ENCODE results near the gene CHST15.

The CHST15 gene

DNA sequence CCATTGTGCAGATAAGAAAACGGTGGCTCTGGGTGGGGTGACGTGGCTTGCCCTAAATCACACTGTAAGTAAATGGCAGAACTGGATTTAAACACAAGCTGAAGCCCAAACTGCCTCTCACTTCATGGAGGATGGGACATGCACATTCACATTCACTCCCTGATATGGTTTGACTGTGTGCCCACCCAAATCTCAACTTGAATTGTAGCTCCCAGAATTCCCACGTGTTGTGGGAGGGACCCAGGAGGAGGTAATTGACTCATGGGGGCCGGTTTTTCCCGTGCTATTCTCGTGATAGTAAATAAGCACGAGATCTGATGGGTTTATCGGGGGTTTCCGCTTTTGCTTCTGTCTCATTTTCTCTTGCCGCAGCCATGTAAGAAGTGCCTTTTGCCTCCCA lies 32.4 kb downstream of the CHST15 start:
- DNase-seq, result no peak

DNA sequence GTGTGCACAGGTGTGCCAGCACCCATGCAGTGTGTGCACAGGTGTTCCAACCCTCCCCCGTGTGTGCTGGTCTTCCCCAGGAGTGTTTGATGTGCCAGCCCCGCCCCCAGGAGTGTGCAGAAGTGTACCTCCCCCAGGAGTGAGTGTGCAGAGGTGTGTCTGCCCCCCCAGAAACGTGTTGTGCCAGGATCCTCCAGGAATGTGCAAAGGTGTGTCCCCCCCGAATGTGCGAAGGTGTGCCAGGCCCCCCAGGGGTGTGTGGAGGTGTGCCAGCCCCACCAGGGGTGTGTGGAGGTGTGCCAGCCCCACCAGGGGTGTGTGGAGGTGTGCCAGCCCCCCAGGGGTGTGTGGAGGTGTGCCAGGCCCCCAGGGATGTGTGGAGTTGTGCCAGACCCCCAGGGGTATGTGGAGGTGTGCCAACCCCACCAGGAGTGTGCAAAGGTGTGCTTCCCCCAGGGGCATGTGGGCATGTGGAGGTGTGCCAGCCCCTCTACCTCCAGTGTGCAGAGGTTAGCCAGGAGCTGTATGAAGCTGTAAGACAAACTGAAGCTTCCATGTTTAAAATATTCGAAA lies 33.2 kb downstream of the CHST15 start:
- no peak for DNase-seq

DNA sequence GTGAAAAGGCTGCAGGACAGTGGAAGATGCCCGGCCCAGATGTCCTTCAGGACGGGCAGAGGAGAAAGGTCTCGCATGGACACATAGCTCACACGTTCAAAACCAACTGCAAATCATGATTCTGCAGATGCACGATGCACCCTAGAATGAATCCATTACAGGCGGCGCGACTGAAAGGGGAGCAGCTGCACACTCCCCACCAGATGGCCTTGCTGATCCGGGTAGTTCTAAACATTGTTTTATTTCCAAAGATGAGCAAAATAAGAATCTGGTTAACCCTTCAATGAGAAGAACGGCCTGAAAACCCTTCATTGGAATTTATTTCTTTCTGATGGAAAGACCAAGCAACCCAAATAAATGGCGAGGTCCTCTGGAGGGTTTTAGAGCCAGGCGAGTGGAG lies 33.8 kb downstream of the CHST15 start:
- DNase-seq, result no peak

DNA sequence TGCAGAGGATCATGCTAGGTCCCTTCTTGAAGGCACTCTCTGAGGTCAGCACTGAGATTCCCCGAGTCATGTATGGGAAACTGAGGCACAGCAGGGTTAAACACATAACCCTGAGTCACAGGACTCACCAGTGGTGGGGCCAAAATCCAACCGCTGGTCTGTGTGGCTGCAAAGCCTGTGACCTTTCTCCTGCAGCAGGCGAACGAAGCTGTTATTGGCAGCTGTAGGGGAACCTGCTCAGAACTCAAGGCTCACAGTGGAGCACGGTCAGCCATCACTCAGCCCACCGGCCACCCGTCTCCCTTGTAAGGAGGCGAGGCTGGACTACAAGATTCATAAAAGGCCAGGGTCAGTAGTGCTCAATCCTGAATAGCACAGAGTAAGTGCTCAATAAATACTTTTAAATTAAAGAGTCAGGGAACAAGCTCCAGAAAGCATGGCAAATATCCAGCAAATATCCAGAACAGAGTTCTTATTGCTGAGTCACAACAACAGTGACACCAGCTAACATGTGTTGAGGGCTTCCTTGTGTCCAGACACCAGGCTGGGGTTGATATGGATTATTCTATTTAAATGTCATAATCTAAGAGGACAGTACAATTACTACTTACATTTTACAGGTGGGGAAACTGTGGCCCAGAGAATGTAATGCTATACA lies 34.9 kb downstream of the CHST15 start:
- DNase-seq, result no peak

DNA sequence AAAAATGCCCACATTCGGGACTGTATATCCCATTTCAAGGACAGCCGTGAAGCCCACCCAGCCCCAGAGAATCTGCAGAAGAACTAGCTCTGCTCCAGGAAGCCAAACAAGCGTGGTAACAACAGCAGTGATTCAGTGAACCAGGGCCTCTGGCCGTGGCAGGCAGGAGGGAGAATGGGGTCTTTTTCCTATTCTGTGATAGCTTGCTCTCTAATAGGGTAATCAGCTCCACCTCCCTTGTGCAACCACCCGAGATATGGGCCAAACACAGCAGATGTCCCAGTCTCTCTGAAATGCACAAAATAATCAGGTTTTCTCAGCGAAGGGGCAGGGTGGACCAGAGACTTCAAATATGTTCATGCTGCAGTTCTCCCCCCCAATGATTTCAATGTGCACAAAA lies 35.8 kb downstream of the CHST15 start:
- DNase-seq, result no peak

DNA sequence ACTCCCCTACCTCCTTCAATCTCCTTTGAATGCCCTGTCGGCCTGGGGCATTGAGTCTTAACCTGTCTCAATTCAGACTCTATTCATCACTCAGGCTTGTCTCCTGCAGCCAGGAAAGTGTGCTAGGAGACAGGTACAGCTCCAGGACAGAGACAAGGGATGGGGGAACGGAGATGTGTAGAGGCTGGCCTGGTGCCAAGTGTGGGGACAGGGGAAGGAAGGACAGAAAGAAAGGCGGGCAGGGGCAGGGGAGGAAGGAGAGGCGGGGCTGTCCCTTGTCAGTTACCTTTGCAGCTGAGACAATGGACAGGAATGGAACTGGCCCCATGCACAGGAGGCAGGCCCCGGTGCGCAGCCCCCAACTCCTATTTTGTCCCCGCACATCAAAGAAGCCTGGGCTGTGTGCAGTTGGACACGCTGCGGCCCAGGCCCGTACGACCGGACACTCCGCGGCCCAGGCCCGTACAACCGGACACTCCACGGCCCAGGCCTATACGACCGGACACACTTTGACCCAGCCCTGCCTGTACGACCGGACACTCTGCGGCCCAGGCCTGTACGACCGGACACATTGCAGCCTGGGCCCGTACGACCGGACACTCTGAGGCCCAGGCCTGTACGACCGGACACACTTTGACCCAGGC lies 36.9 kb downstream of the CHST15 start:
- DNase-seq, result no peak

DNA sequence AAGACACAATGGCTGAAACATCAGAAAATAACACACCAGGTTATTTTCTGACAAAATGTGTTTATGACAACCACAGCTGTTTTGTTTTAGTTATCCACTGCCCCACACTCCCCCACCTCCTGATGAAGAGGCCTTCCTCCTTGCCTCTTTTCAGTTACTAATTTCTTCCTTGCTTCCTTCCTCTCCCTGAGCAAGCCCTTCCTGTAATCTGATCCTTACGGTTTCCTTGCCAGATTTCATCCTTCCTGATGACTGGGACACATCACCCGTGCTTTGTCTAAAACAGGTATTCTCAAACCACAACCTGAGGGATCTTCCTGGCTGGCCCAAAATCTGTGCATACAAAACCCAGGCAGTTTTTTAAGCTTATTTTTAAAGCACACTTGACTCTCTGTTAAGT lies 39.4 kb downstream of the CHST15 start:
- no peak for DNase-seq

DNA sequence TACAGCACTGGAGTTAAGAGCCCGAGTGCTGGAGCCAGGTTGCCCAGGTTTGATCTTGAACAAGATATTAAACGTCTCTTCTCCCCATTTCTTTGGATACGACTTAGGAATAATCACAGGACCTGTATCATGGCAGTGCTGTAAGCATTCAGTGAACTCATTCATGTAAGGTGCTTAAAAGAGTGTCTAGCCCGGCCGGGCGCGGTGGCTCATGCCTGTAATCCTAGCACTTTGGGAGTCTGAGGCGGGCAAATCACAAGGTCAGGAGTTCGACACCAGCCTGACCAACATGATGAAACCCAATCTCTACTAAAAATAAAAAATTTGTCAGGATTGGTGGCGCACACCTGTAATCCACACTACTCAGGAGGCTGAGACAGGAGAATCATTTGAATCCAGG lies 40.8 kb downstream of the CHST15 start:
- DNase-seq, result no peak

DNA sequence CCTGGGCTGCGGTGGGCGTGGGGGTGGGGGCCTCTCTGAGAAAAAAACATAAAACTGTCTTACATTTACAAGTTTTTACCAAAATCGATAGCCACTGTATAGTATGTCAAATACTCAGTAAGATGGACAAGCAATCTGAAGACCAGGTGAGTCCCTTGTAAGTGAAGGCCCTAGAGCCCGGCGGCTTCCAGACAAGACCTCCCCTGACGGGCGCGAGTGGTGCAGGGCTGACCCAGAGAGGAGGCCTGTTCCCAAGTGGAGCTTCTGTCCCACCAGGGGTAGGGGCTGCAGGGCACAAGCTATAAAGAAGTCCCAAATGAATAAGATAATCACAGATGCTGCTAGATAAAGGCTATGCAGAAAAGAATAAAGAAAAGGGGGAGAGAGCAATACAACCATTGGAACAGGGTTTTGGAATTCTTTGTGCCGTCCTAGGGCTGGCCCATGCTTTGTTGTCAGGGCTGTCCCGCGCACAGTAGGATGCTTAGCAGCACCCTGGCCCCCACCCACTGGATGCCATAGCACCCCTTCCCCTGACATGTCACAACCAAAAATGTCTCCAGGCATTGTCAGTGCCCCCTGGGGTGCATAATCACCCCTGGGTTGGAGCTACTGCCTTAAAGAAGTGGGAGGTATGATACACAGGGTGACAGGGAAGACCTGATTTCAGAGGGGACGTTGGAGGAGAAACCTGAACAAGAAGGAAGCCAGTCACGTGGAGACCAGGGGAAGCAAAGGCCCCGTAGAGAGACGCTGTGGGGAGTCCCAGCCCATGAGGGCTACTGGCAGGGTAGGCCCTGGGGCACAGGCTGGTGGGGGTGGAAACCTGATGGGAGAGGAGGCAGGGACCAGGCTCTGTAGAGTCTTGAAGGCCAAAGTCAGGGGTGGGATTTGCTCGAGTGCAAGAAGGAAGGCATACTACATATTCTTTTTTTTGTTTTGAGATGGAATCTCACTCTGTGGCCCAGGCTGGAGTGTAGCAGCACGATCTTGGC lies 43.1 kb downstream of the CHST15 start:
- DNase-seq, result no peak

DNA sequence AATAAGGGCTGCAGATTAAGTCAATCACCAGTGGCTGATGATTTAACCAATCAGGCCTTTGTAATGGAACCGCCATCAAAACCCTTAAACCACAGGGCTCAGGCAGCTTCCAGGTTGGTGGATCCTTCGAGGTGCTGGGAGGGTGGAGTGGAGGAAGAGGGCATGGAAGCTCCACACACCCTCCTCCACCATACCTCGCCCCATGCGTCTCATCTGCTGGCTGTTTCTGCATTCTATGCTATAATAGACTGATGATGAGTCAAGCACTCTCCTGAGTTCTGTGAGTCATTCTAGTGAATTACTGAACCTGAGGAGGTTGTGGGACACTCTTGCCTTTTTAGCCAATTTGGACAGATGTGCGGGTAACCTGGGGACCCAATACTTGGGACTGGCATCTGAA lies 43.9 kb downstream of the CHST15 start:
- no peak for DNase-seq

DNA sequence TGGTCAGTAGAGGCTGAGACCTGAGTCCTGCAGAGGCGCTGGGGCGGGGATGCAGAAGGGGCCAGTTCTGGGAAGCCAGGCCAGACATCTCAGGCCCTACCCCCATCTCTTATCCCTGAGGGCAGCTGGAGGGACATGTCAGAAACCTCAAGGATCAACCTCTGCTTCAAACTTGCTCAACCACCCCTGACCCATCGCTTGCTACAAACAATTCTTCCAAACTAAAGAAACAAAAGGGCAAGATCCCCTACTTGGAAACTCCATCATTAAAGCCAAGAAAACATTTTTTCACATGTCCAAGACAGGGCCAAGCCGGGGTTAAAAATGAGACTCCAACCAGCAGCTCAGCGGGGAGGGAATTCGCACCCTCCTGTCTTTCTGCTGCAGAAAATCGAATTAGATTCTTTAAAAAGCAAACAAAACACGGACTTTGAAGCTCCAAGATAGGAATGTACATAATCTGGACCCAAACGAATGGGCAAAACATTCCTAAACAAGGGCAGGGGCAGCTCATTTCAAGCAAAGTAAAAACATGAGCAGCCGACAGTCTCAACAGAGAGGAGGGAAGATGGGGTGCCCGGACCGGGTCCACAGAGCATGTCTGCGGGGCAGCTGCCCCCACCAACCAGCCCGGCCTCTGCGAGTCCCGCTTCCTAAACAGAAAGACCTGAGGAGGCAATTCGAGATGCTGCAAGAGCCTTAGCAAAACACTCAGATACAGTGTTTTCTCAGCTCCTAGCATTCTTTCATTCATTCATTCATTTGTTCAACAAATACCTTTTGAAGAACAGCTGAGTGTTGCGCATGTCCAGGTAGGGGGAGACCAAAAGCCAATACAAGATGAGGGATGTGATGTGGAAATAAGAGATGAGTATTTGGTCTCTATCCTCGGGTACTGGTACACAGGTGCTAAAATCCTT lies 44.8 kb downstream of the CHST15 start:
- no peak for DNase-seq

DNA sequence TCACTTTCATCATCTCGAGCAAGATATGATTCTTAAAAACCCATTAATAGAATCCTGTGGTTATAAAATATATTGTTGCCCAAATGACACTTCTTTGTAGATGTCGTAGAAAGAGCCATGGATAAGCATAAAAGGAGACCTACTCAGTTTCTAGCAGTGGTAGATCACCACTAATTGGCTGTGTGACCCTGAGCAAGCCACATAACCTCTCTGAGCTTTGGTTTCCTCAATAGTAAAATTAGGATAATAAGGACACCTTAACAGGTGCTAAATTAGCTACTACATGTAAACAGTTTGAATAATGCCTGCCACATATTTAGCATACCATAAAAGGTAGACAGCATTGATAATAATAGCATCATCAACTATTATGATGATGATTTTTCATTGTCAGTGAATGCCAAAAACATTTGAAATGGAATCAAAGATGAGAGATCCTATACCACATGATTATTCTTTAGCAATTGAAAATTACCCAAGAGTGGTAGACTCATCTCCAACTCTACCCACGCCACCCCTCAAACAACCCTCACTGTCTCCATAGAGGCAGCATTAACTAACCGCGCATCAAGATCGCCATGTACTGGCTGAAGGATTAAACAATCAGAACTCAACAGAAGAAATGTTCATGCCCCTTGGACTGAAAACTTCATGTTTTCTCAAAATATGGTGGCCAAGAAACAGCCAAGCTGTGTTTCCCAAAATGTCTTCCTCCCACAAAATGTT lies 45.8 kb downstream of the CHST15 start:
- DNase-seq, result peak; percentile 23

DNA sequence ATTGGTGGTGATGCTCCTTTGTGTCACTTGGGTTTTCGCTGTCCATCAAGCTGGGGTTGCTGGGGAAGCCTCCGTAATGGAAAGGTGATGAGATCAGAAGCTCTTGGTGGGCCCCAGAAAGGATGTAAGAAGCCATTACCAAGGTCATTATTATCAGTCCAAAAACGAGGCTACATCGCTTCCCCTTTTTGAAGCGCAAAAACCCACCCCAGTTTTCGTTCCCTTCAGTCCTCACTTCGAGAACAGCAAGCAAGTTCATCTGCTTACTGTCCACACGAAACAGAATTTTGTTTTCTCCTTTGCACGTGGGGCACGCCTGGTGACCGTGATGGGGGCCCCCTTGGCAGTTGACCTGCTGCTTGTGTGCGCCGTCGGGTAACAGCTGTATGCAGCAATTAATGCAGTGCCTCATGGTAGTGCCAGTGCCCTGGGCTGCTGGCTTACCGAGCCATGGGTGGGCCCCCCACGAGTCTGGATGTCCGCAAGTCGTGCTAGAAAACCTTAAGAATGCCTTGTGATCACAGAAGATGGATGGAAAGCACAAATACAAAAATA lies 47.5 kb downstream of the CHST15 start:
- no peak for DNase-seq

DNA sequence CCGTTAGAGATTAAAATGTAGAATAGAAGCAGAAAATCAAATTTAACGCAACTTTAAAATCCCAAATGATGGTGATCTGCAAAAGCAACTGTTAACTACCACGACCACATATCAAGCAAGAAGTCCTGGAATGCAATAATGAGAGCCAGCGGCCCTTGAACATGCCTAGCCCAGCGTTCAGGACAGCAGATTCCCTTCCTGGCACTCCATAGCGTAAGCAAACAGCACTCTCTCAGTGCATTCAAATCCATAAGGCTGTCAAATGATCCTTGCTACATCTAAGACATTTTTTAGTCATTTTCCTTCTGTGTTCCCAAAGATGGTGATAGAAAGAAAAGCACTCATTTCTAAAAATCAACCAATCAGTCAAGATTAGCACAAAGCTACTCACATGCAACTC lies 48.1 kb downstream of the CHST15 start:
- DNase-seq, result no peak

DNA sequence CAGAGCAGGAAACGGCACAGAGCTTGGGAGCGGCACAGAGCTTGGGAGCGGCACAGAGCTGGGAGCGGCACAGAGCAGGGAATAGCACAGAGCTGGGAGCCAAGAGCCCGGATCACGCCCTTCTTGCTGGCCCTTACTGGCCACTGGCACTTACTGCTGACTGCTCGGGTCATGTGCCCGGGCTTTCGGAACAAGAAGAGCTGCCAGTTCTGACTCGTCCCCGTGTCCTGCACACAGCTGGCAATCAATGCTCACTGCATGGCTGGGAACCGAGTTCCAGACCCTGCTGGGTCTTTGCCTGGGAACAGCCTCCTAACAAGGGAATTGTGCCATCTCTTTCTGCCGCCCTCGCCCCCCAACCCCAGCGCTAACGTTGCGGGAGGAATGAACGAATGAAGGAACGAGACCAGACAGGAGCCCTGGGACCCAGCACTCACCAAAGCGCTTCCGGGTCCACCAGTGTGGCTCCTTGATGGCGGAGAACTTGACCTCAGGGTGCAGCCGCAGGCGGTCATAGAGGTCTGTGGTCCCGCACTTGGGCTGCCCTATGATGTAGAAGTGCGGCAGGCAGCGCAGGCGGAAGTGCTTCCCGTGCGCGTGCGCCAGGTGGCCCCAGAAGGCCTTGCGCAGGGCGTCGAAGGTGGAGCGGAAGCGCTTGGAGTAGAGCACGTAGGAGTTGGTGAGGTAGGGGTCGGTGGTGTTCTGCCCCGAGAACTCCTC lies 49.1 kb downstream of the CHST15 start:
- DNase-seq, result no peak

DNA sequence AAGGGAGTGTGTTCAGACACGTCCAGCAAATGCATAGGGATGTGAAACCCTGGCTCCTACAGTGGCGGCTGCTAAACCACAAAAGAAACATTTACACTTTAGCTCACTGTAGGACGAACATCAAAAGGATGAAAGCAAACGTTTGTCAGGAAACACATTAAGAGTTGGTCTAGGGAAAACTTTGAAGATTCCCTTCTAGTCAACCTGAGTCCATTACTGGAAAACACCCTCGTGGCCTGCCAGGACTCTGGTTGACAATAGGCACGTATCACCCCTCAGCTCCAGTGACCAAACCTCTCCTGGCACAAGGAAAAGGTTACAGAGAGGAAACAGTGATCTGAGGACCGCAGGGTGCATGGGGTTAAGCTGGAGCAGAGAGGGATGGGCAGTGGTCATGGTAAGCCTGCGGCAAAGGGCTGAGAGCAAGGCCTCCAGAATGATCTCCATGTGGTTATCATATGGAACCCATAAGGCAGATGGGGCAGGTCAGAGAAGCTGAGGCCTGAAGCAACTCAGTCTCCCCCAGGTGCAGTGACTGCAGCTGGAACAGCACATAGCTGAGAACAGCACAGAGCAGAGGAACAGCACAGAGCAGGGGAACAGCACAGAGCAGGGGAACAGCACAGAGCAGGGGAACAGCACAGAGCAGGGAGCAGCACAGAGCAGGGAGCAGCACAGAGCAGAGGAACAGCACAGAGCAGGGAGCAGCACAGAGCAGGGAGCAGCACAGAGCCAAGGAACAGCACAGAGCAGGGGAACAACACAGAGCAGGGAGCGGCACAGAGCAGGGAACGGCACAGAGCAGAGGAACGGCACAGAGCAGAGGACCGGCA lies 49.9 kb downstream of the CHST15 start:
- peak; percentile 87 for DNase-seq

DNA sequence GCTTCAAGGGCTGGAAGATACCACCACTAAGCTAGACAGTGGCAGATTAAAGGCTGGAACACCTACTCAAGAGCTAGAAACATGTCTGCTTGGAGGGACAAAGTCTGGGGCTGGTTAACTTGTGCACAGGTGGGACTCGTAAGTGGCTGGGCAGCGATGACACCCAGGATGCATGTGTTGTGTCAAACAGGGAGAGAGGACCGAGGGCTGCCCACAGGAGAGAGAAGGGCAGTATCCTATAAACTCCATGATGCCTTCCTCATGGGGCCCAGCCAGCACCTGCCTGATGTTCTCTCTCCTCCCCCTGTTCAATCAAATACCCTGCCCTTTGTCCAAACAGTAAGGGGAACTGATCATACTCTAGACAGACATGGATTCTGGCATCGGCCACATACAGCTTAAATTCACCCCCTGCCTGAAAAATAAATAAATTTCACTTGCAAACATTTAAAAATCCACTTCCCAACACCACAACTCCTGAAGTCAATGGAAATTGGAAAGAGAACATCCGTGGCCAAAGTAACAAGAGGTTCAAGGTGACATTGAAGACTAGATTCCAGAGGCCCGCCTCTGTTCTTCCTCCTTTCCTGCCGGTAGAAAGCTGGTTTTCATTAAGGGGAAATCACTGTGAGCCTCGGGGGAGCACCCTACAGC lies 50.6 kb downstream of the CHST15 start:
- no peak for DNase-seq

DNA sequence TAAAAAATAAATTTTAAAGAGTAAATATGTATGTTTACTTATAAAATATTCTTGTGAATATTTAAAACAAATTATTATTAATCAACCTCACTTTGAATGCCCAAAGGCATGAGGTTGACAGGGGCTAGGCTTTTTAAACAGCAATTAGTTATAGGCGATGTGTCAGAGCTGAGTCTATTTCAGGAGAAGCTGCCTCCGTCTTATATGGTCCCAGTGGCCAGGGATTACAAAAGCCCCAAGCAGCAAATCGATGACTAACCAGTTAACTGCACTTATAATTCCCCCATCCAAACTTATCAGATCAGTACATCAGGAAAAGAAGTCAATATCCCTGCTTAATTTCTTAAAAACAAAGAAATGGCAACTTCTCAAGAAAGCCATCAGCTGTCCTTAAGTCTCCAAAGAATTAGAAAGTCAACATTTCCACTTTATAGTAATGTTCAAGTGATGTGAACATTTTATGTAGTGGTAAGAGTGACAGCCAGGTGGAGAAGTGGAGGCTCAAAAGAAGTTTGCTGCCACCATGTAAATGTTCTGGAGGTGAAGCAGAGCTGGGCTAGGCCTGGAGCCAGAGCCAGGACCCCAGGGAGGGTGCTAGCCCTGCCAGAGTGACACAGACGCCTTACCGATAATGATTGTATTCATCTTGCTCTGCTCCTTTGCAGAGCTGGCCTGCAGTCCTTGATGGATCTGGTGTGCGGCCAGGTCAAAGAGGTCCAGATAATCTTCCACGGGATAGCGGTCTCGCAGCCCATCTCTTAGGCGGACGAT lies 51.5 kb downstream of the CHST15 start:
- peak; percentile 43 for DNase-seq

Data from suppressor macrophage treated with lipopolysaccharide for 4 hours (primary cell).